HG02763 (cell line): ENCODE measurements around the gene DAZ4.
"Not testable (repeated sequence)": the region's sequence is repeated elsewhere in the genome, so short reads cannot be mapped to it uniquely, and the experiment has no call there.

Experiments
- ATAC-seq: cut with Tn5 transposase; IDR thresholded peaks from one replicate; pipeline ENCODE4 v1.9.1; 2021; ENCODE audit warnings: mild to moderate bottlenecking, moderate library complexity; ENCODE audit not compliant: unreplicated experiment

DAZ4 gene, protein sequence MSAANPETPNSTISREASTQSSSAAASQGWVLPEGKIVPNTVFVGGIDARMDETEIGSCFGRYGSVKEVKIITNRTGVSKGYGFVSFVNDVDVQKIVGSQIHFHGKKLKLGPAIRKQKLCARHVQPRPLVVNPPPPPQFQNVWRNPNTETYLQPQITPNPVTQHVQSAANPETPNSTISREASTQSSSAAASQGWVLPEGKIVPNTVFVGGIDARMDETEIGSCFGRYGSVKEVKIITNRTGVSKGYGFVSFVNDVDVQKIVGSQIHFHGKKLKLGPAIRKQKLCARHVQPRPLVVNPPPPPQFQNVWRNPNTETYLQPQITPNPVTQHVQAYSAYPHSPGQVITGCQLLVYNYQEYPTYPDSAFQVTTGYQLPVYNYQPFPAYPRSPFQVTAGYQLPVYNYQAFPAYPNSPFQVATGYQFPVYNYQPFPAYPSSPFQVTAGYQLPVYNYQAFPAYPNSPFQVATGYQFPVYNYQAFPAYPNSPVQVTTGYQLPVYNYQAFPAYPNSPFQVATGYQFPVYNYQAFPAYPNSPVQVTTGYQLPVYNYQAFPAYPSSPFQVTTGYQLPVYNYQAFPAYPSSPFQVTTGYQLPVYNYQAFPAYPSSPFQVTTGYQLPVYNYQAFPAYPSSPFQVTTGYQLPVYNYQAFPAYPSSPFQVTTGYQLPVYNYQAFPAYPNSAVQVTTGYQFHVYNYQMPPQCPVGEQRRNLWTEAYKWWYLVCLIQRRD

DNA sequence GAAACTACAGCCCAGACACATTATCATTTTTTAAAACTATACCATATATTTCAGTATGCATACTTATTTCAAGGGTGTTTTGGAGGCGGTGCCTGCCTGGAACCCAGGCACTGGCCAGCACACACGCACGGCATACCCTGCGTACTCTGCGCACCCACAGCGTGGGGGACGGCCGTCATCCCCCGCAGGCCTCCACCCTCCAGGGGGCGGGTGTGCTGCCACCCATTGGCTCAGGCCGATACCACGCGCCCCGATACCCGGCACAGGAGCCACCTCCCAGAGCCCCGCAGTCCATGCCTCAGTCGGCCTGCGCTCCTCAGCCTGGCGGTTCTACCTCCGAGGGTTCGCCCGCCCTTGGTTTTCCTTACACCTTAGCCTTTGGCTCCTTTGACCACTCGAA, at the start of gene DAZ4:
Gene DAZ4 (plus strand): TSS at position 301 of the 400 bp plus-strand sequence. CDS start 208 bp downstream, outside the sequence.
- ATAC-seq = not testable (repeated sequence)

DNA sequence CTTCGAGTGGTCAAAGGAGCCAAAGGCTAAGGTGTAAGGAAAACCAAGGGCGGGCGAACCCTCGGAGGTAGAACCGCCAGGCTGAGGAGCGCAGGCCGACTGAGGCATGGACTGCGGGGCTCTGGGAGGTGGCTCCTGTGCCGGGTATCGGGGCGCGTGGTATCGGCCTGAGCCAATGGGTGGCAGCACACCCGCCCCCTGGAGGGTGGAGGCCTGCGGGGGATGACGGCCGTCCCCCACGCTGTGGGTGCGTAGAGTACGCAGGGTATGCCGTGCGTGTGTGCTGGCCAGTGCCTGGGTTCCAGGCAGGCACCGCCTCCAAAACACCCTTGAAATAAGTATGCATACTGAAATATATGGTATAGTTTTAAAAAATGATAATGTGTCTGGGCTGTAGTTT, 20.4 kb upstream of the DAZ4 start, which contains the start of gene DAZ3:
Gene DAZ3 (minus strand): TSS at position 101 of the 400 bp plus-strand sequence. CDS start 208 bp downstream, outside the sequence.
- ATAC-seq = not testable (repeated sequence)

DNA sequence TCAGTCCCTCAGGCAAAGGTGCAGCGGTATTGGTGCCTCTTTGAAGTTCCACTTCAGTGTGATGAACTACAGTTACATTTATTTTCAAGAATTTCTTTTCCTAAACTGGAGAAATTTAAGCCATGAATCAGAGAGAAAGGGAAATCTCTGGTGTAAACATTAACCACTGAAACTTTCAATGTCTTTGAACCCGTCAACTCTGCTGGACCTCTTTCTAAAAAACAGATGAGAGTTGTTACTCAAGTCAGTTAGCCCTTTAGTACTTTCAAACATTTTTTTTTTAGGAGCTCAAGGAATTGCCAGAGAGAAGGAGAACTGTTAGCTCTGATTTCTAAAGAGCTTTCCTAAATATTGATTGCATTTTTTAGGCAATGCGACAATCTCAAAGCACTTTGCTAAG, 11.9 kb upstream of the DAZ4 start:
- not testable (repeated sequence) for ATAC-seq

DNA sequence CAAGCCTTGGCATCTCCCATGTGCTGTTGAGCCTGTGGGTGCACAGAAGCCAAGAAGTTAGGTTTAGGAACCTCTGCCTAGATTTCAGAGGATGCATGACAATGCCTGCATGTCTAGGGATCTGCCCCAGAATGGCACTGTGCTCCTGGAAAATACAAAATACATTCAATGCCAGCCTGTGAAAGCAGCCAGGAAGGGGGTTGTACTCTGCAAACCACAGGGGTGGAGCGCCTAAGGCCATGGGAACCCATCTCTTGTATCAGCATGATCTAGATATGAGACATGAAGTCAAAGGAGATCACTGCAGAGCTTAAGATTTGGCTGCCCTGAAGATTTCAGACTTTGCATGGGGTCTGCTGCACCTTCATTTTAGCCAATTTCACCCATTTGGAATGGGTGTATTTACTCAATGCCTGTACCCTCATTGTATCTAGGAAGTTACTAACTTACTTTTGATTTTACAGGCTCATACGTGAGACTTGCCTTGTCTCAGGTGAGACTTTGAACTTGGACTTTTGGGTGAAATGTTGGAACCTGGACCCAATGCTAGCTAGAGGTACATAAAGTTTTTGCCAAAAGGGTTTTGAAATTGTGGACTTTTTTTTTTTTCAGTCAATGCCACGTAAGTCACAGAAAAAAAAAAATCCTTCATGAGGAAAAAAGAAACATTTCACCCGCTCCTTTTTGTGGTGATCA, 9.4 kb upstream of the DAZ4 start:
- not testable (repeated sequence) for ATAC-seq

DNA sequence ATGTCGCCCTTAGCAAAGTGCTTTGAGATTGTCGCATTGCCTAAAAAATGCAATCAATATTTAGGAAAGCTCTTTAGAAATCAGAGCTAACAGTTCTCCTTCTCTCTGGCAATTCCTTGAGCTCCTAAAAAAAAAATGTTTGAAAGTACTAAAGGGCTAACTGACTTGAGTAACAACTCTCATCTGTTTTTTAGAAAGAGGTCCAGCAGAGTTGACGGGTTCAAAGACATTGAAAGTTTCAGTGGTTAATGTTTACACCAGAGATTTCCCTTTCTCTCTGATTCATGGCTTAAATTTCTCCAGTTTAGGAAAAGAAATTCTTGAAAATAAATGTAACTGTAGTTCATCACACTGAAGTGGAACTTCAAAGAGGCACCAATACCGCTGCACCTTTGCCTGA, 8.7 kb upstream of the DAZ4 start:
- ATAC-seq = not testable (repeated sequence)
